Transverse colon (tissue), 4 donors: Measurements from ENCODE around the gene B3GNT7. TPM values are rescaled to one million over a fixed set of nuclear protein-coding genes. Genes with fewer than 3 reads are reported as not detected.

Experiments used
- DNase-seq: peaks from one replicate; pipeline ENCODE4 v3.0.0-alpha.2; 2019
- H3K27ac ChIP-seq, 4 donors: fragments of 200-600 bp; sonication (generic); 2 replicates each; pipeline ENCODE4 v1.5.1; 2016 to 2018; ENCODE audit warnings: inconsistent platforms in 4 of 4
- H3K27me3 ChIP-seq: fragments of 200-600 bp; sonication (generic); 2 replicates; pipeline ENCODE4 v1.5.1; 2017; ENCODE audit warnings: inconsistent platforms
- H3K36me3 ChIP-seq, 4 donors: fragments of 200-600 bp; sonication (generic); 2 replicates each; pipeline ENCODE4 v1.5.1; 2017 to 2019; ENCODE audit warnings: inconsistent platforms in 4 of 4
- H3K4me1 ChIP-seq, 4 donors: fragments of 200-600 bp; sonication (generic); 2 replicates each; pipeline ENCODE4 v1.5.1; 2017 to 2020; ENCODE audit warnings: inconsistent platforms in 4 of 4
- H3K4me3 ChIP-seq, 4 donors: fragments of 200-600 bp; sonication (generic); 1 replicate in 1 of 4; 2 replicates in 3 of 4; pipeline versions ENCODE4 v1.5.1 to v1.6.1; 2017 to 2019; ENCODE audit warnings: inconsistent platforms in 4 of 4
- H3K9me3 ChIP-seq, 2 donors: fragments of 200-600 bp; sonication (generic); 2 replicates each; pipeline ENCODE4 v1.5.1; 2017 to 2019; ENCODE audit warnings: inconsistent platforms in 2 of 2
- EP300 ChIP-seq: sonication (generic); formaldehyde crosslinking; IDR thresholded peaks from one replicate; pipeline ENCODE4 v1.6.1; 2017; ENCODE audit warnings: antibody characterized with exemption, low read depth
- POLR2A ChIP-seq: fragments of 450-650 bp; IDR thresholded peaks from one replicate; pipeline ENCODE4 v1.6.1; 2016; ENCODE audit warnings: antibody characterized with exemption, mild to moderate bottlenecking, moderate library complexity
- POLR2AphosphoS5 ChIP-seq, 3 donors: sonication (generic); formaldehyde crosslinking; IDR thresholded peaks; one replicate each; pipeline ENCODE4 v1.6.1; 2016; ENCODE audit warnings: antibody characterized with exemption in 3 of 3
- WGBS, 2 donors: methylation state at CpG; one replicate each; pipeline ENCODE4 v1.1.5; 2018; ENCODE audit warnings: low coverage in 1 of 2; 5-methylcytosine and 5-hydroxymethylcytosine counted together
- in situ Hi-C, 4 donors: fragments of 200-750 bp; cut with MboI; loops; one replicate each; pipeline versions ENCODE4 v1.15.0 to v1.15.1; 2017; ENCODE audit warnings: low sequenced_read_pairs in 3 of 4, low pct_ligation_motif_present in 1 of 4, low pct_unique_long_range_greater_than_20kb in 1 of 4
- intact Hi-C: fragments of 100-400 bp; cut with DNase I; formaldehyde crosslinking; loops from one replicate; pipeline ENCODE4 v1.15.1; 2023; ENCODE audit warnings: low total_unique reads
- small RNA-seq, 4 donors: library from RNA; depleted of rRNA; stranded (forward); fragments of <200 nt; gene quantifications; one replicate each; pipeline ENCODE3, GENCODE V24; 2016
- total RNA-seq, 4 donors: library from RNA; depleted of rRNA; stranded (reverse); fragments of >200 nt; gene quantifications; one replicate each; pipeline ENCODE4 v1.1.0, GENCODE V29; 2016
- TF ChIP-seq, protein P1 (sequence below), 5 experiments: fragments of 200-600 bp in 3 of 5; fragments of 450-650 bp in 2 of 5; sonication (generic) in 3 of 5; IDR thresholded peaks; 1 replicate in 2 of 5; 2 replicates in 3 of 5; pipeline ENCODE4 v1.5.1; 2016 to 2017; ENCODE audit warnings: antibody characterized with exemption in 5 of 5, inconsistent platforms in 3 of 5, mild to moderate bottlenecking in 2 of 5, moderate library complexity in 1 of 5

Gene B3GNT7
- total RNA-seq, 4 donors from 2014 or later = 41.8 to 113 (median 55.2) TPM

DNA sequence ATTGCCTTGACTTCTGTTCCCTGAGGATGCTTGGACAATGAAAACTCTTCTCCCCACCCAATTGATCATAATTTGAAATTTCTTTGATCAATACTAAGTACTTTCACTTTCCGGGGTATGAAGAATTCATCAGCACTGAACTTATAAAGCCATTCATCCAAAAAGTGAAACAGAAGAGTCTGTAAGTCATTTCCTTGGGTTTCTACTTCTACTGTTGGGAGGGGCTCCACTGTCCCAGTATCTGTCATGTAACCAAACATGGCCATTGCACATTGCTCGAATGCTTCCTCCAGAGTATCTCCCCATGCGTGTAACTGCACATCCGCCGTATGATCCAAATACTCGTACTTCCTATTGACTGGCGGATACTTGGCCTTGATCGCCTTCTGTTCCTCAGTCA lies 38.5 kb downstream of the B3GNT7 start:
- WGBS, 2 donors = 88 to 93% methylated on average over 1 to 8 of the region's 8 CpGs
- Histone ChIP-seq H3K4me1 (no peaks in the 10 kb centered on the region), H3K9me3 (peaks cover 0 to 5% of the 10 kb centered on the region in 2 donors), H3K36me3 (no peaks in the 10 kb centered on the region), H3K27ac (no peak overlapping the region), H3K4me3 (no peak overlapping the region), H3K27me3 (no peaks in the 10 kb centered on the region)
- no peak for DNase-seq
- intact Hi-C loops = no loop called here
- TF ChIP-seq, protein P1, sequence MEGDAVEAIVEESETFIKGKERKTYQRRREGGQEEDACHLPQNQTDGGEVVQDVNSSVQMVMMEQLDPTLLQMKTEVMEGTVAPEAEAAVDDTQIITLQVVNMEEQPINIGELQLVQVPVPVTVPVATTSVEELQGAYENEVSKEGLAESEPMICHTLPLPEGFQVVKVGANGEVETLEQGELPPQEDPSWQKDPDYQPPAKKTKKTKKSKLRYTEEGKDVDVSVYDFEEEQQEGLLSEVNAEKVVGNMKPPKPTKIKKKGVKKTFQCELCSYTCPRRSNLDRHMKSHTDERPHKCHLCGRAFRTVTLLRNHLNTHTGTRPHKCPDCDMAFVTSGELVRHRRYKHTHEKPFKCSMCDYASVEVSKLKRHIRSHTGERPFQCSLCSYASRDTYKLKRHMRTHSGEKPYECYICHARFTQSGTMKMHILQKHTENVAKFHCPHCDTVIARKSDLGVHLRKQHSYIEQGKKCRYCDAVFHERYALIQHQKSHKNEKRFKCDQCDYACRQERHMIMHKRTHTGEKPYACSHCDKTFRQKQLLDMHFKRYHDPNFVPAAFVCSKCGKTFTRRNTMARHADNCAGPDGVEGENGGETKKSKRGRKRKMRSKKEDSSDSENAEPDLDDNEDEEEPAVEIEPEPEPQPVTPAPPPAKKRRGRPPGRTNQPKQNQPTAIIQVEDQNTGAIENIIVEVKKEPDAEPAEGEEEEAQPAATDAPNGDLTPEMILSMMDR (IDR thresholded peaks at IDR 0.05) = no peak
- no peak for TF ChIP-seq POLR2AphosphoS5 (IDR thresholded peaks at IDR 0.05)
- no peak for TF ChIP-seq EP300
- TF ChIP-seq POLR2A = no peak
- in situ Hi-C loops = loop anchor here in 3 of 4 donors (25.0 kb wide), 4 partner anchors 222 to 622 kb away; no protein-coding TSS in a partner anchor

DNA sequence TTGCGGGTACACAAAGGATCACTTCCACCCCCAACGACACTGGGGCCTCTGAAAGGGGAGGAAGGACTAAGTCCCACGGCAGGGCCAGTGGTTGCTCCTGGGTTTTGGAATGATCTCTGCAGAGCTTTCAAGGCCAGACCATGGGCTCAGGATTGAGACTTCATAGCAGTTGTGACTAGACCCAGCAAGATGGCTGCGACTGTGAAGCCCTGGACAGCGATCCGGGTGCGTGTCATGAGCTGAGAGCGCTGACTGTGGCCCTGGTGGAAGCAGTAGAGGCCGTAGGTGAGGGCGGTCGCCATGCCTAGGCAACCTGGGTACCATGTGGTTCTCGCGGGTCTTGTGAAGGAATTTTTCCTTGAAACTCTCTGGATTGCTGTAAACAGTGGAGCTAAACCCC lies 41.4 kb downstream of the B3GNT7 start:
- no peaks in the 10 kb centered on the region for H3K27me3 ChIP-seq
- intact Hi-C loops = no loop called here
- no peaks in the 10 kb centered on the region for H3K4me1 ChIP-seq
- H3K27ac ChIP-seq = no peak overlapping the region
- H3K4me3 ChIP-seq = no peak overlapping the region
- no peak for TF ChIP-seq POLR2AphosphoS5 (IDR thresholded peaks at IDR 0.05)
- TF ChIP-seq EP300 = no peak
- no peak for TF ChIP-seq POLR2A
- TF ChIP-seq, protein P1 (IDR thresholded peaks at IDR 0.05) = no peak
- no peaks in the 10 kb centered on the region for H3K36me3 ChIP-seq
- in situ Hi-C loops = loop anchor here in 3 of 4 donors (25.0 kb wide), 4 partner anchors 225 to 625 kb away; no protein-coding TSS in a partner anchor
- no peaks in the 10 kb centered on the region for H3K9me3 ChIP-seq
- WGBS, 2 donors = 92 to 100% methylated on average over 1 to 12 of the region's 13 CpGs
- no peak for DNase-seq

DNA sequence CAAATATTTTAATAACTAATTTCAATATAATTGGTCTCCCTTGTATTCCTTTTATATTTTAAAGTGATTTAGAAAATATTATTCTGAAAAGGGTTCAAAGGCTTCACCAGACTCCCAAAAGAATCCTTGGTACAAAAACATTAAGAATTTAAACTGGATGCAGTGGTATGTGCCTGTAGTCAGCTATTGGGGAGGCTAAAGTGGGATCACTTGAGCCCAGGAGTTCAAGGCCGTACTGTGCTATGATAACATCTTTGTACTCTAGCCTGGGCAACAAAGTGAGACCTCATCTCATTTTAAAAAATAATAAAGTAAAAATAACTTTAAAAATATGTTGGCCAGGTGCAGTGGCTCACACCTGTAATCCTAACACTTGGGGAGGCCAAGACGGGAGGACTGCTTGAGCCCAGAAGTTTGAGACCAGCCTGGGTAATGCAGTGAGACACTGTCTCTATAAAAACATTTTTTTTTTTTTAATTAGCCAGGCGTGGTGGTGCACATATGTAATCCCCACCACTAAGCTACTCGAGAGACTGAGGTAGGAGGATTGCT lies 54.1 kb downstream of the B3GNT7 start:
- Histone ChIP-seq H3K4me3 (no peak overlapping the region), H3K4me1 (no peaks in the 10 kb centered on the region), H3K27ac (no peak overlapping the region), H3K36me3 (peaks cover 0 to 9% (median 4%) of the 10 kb centered on the region in 4 donors), H3K9me3 (no peaks in the 10 kb centered on the region), H3K27me3 (no peaks in the 10 kb centered on the region)
- TF ChIP-seq POLR2A = no peak
- TF ChIP-seq, protein P1 (IDR thresholded peaks at IDR 0.05) = no peak
- no peak for TF ChIP-seq EP300
- no peak for TF ChIP-seq POLR2AphosphoS5 (IDR thresholded peaks at IDR 0.05)
- DNase-seq = no peak
- in situ Hi-C loops = loop anchor here in 3 of 4 donors (10.0 to 25.0 kb wide), 5 partner anchors 237 to 637 kb away; no protein-coding TSS in a partner anchor
- 74 to 88% methylated on average over 4 of the region's 4 CpGs for WGBS, 2 donors
- intact Hi-C loops = no loop called here

DNA sequence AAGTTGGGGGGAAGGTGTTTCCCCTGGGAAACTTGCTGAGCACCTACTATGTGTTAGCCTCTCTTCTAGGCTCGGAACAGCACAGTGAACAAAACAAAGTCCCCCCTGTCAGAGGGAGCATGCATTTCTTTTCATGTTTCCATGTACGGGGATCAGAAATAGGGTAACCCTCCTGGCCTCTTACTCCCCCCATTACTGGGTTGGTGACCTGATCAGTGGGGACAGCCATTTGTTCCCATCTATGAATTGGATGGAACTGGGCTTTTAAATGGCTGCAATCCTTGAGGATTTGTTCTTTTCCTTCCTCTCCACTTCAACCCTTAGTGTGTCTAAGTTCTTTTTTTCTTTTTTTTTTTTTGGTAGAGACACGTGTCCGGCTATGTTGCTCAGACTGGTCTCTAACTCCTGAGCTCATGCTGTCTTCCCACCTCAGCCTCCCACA lies 55.1 kb downstream of the B3GNT7 start:
- intact Hi-C loops = no loop called here
- in situ Hi-C loops = no loop called here
- TF ChIP-seq POLR2A (no peak), EP300 (no peak), POLR2AphosphoS5 (IDR thresholded peaks at IDR 0.05) (no peak)
- TF ChIP-seq, protein P1 (IDR thresholded peaks at IDR 0.05) = no peak
- no peak for DNase-seq
- Histone ChIP-seq H3K9me3 (no peaks in the 10 kb centered on the region), H3K27me3 (no peaks in the 10 kb centered on the region), H3K4me3 (no peak overlapping the region), H3K27ac (no peak overlapping the region), H3K36me3 (peaks cover 0 to 18% (median 9%) of the 10 kb centered on the region in 4 donors), H3K4me1 (no peaks in the 10 kb centered on the region)
- WGBS, 2 donors = 85% methylated on average over 4 of the region's 4 CpGs; no CpG with 5 or more reads in 1 of the 2 donors

Small RNA genes within 50 kb of the gene (small RNA-seq; reads per million reads assigned to genes)
- 0 reads per million in 4 donors for gene MIR4777

Other genes with a start within 250 kb of the B3GNT7 start
- 10 to 100 TPM; 11.5 to 59.5 (median 14.4) TPM for gene ARMC9, start 197.1 kb upstream of the B3GNT7 start, total RNA-seq
- gene NCL, start 68.8 kb downstream of the B3GNT7 start, total RNA-seq = 100 to 1,000 TPM in 3 of 4 donors, 10 to 100 TPM in 1; 83.8 to 227 (median 133) TPM
- 1 to 10 TPM in 1 of 4 donors, under 1 TPM in 2, not detected in 1; 0.32 to 2.2 (median 0.55) TPM for gene NMUR1, start 134.7 kb downstream of the B3GNT7 start, total RNA-seq
- gene TEX44, start 197.2 kb downstream of the B3GNT7 start, total RNA-seq = not detected